ENCODE results near the gene RIC8B.

RIC8B gene

GRCh38 chr12:106866426-106867080, 92.1 kb downstream of the RIC8B start:
- no peak for FAIRE-seq
- DNase-seq (ENCODE audit: insufficient read length, low spot score) = no peak
- TF ChIP-seq CTCF (IDR thresholded peaks at IDR 0.05; ENCODE audit: insufficient read depth, missing control alignments) = no peak

- no peak for DNase-seq (ENCODE audit: insufficient read length, low spot score)
- FAIRE-seq = no peak
- TF ChIP-seq CTCF (IDR thresholded peaks at IDR 0.05; ENCODE audit: insufficient read depth, missing control alignments) = no peak
These were observed 93.2 kb downstream of the RIC8B start for GRCh38 chr12:106867651-106868050.

GRCh38 chr12:106868982-106869700, 94.7 kb downstream of the RIC8B start:
- FAIRE-seq = no peak
- DNase-seq (ENCODE audit: insufficient read length, low spot score) = no peak
- TF ChIP-seq CTCF (IDR thresholded peaks at IDR 0.05; ENCODE audit: insufficient read depth, missing control alignments) = no peak

- no peak for DNase-seq (ENCODE audit: insufficient read length, low spot score)
- no peak for FAIRE-seq
- TF ChIP-seq CTCF (IDR thresholded peaks at IDR 0.05; ENCODE audit: insufficient read depth, missing control alignments) = no peak
These were observed 95.6 kb downstream of the RIC8B start for GRCh38 chr12:106870116-106870515.

GRCh38 chr12:106871477-106871876, 97.0 kb downstream of the RIC8B start:
- no peak for TF ChIP-seq CTCF (IDR thresholded peaks at IDR 0.05; ENCODE audit: insufficient read depth, missing control alignments)
- DNase-seq (ENCODE audit: insufficient read length, low spot score) (no peak), FAIRE-seq (no peak)

- TF ChIP-seq CTCF (IDR thresholded peaks at IDR 0.05; ENCODE audit: insufficient read depth, missing control alignments) = no peak
- no peak for DNase-seq (ENCODE audit: insufficient read length, low spot score)
- FAIRE-seq = no peak
These were observed 99.5 kb downstream of the RIC8B start for GRCh38 chr12:106873983-106874382.

GRCh38 chr12:106878804-106879203, 104.3 kb downstream of the RIC8B start:
- FAIRE-seq = no peak
- DNase-seq (ENCODE audit: insufficient read length, low spot score) = no peak
- TF ChIP-seq CTCF (IDR thresholded peaks at IDR 0.05; ENCODE audit: insufficient read depth, missing control alignments) = no peak
